GM23338 (cell line): ENCODE results near the gene SLC47A1. TPM values are rescaled to one million over a fixed set of nuclear protein-coding genes. Genes with fewer than 3 reads are reported as not detected.
A peak's percentile ranks its signal among the peaks of the same experiment; 100 is the strongest.

ENCODE experiments used
- ATAC-seq: fragments of 200-7000 bp; cut with Tn5 transposase; 3 replicates; pipeline ENCODE4 v1.9.1; 2020
- DNase-seq: peaks from one replicate; pipeline ENCODE4 v3.0.0-alpha.2; 2015; ENCODE audit warnings: low spot score
- H2AFZ ChIP-seq: fragments of 200-600 bp; sonication (generic); 2 replicates; pipeline ENCODE4 v1.8.0; 2016; ENCODE audit warnings: antibody characterized with exemption, mild to moderate bottlenecking, moderate library complexity
- H3F3A ChIP-seq: fragments of 200-600 bp; sonication (generic); replicated peaks from 2 replicates; pipeline ENCODE4 v1.8.0; 2017; ENCODE audit warnings: antibody characterized with exemption, mixed run types, low read depth
- H3K27ac ChIP-seq: fragments of 200-600 bp; sonication (generic); 2 replicates; pipeline ENCODE4 v1.6.1; 2016; ENCODE audit warnings: low read depth
- H3K27me3 ChIP-seq: fragments of 200-600 bp; sonication (generic); 2 replicates; pipeline ENCODE4 v1.8.0; 2016; ENCODE audit warnings: mild to moderate bottlenecking, mixed run types, moderate library complexity; ENCODE audit not compliant: insufficient read depth
- H3K36me3 ChIP-seq: fragments of 200-600 bp; sonication (generic); 2 replicates; pipeline ENCODE4 v1.8.0; 2016; ENCODE audit warnings: mild to moderate bottlenecking; ENCODE audit not compliant: insufficient read depth
- H3K4me1 ChIP-seq: fragments of 200-600 bp; sonication (generic); 2 replicates; pipeline ENCODE4 v1.8.0; 2016; ENCODE audit warnings: mild to moderate bottlenecking, moderate library complexity; ENCODE audit not compliant: insufficient read depth
- H3K4me2 ChIP-seq: fragments of 200-600 bp; sonication (generic); 2 replicates; pipeline ENCODE4 v1.7.1; 2017; ENCODE audit warnings: mixed run types
- H3K4me3 ChIP-seq: fragments of 200-600 bp; sonication (generic); 2 replicates; pipeline ENCODE4 v1.6.1; 2016; ENCODE audit warnings: mixed run types
- H3K79me2 ChIP-seq: fragments of 200-600 bp; sonication (generic); replicated peaks from 2 replicates; pipeline ENCODE4 v1.8.0; 2017; ENCODE audit warnings: mild to moderate bottlenecking; ENCODE audit not compliant: insufficient read depth
- H3K9me2 ChIP-seq: fragments of 200-600 bp; sonication (generic); 2 replicates; pipeline ENCODE4 v1.8.0; 2017; ENCODE audit not compliant: insufficient read depth
- H4K20me1 ChIP-seq: fragments of 200-600 bp; sonication (generic); replicated peaks from 2 replicates; pipeline ENCODE4 v1.8.0; 2017; ENCODE audit warnings: mild to moderate bottlenecking; ENCODE audit not compliant: insufficient read depth
- H3K27ac Mint-ChIP-seq: 2 replicates; pipeline ENCODE4 v1.8.0; 2020; ENCODE audit warnings: inconsistent platforms, mild to moderate bottlenecking, moderate library complexity, mixed read lengths
- H3K27me3 Mint-ChIP-seq: 3 replicates; pipeline ENCODE4 v1.8.0; 2022; ENCODE audit warnings: low read depth, mild to moderate bottlenecking, moderate library complexity, mixed read lengths, inconsistent platforms; ENCODE audit not compliant: insufficient read depth, poor library complexity
- H3K36me3 Mint-ChIP-seq: 3 replicates; pipeline ENCODE4 v1.8.0; 2021; ENCODE audit warnings: low read depth, mild to moderate bottlenecking, inconsistent platforms, moderate library complexity, mixed read lengths
- H3K4me1 Mint-ChIP-seq: 3 replicates; pipeline ENCODE4 v1.8.0; 2020; ENCODE audit warnings: mild to moderate bottlenecking, inconsistent platforms, mixed read lengths
- H3K4me3 Mint-ChIP-seq: 3 replicates; pipeline ENCODE4 v1.8.0; 2021; ENCODE audit warnings: moderate library complexity, mild to moderate bottlenecking, inconsistent platforms, mixed read lengths
- H3K9me3 Mint-ChIP-seq: 3 replicates; pipeline ENCODE4 v1.8.0; 2020; ENCODE audit warnings: moderate library complexity, mild to moderate bottlenecking, inconsistent platforms, mixed read lengths
- CREB1 ChIP-seq: fragments of 250-450 bp; sonication (Bioruptor Pico); IDR thresholded peaks from 2 replicates; pipeline ENCODE4 v1.5.0; 2020; ENCODE audit warnings: low read depth, mild to moderate bottlenecking, moderate library complexity
- CTCF ChIP-seq, 2 experiments: fragments of 200-600 bp in 1 of 2; sonication (generic) in 1 of 2; conservative IDR thresholded peaks; 2 replicates each; pipeline versions ENCODE4 v1.5.1 to v1.6.1; 2016 to 2017; ENCODE audit warnings: antibody characterized with exemption in 2 of 2, low read depth in 2 of 2, mild to moderate bottlenecking in 2 of 2, moderate library complexity in 1 of 2
- ETS1 ChIP-seq: IDR thresholded peaks from 2 replicates; pipeline ENCODE4 v1.6.1; 2016; ENCODE audit warnings: antibody characterized with exemption
- EZH2 ChIP-seq: fragments of 200-600 bp; sonication (generic); IDR thresholded peaks from one replicate; pipeline ENCODE4 v1.8.0; 2017; ENCODE audit warnings: antibody characterized with exemption, mild to moderate bottlenecking, low read depth; ENCODE audit not compliant: unreplicated experiment
- EZH2phosphoT487 ChIP-seq: fragments of 200-600 bp; sonication (generic); IDR thresholded peaks from one replicate; pipeline ENCODE4 v1.8.1; 2018; ENCODE audit warnings: antibody characterized with exemption; ENCODE audit not compliant: unreplicated experiment
- JUNB ChIP-seq: IDR thresholded peaks from one replicate; pipeline ENCODE4 v1.6.1; 2016; ENCODE audit warnings: antibody characterized with exemption; ENCODE audit not compliant: unreplicated experiment
- NANOG ChIP-seq: IDR thresholded peaks from 2 replicates; pipeline ENCODE4 v1.6.1; 2016; ENCODE audit warnings: antibody characterized with exemption, borderline replicate concordance
- POLR2AphosphoS5 ChIP-seq: IDR thresholded peaks from 2 replicates; pipeline ENCODE4 v1.6.1; 2016; ENCODE audit warnings: antibody characterized with exemption, low read depth
- REST ChIP-seq: IDR thresholded peaks from one replicate; pipeline ENCODE4 v1.6.1; 2018; ENCODE audit warnings: antibody characterized with exemption; ENCODE audit not compliant: unreplicated experiment
- STAT1 ChIP-seq: IDR thresholded peaks from one replicate; pipeline ENCODE4 v1.6.1; 2016; ENCODE audit warnings: antibody characterized with exemption; ENCODE audit not compliant: unreplicated experiment
- ZNF114 ChIP-seq: fragments of 250-450 bp; sonication (Bioruptor Pico); IDR thresholded peaks from 2 replicates; pipeline ENCODE4 v1.5.0; 2020; ENCODE audit warnings: mild to moderate bottlenecking, moderate library complexity
- ZNF331 ChIP-seq: fragments of 250-450 bp; sonication (Bioruptor Pico); IDR thresholded peaks from 2 replicates; pipeline ENCODE4 v1.5.0; 2020; ENCODE audit warnings: low read depth, mild to moderate bottlenecking, moderate library complexity
- polyA plus RNA-seq: library from polyadenylated mRNA; unstranded; fragments of >200 nt; fragmentation: Nextera tagmentation; extraction: Ambion mirVana; gene quantifications from 2 replicates; pipeline ENCODE4 v1.2.1, GENCODE V29; 2016
- total RNA-seq: library from RNA; depleted of rRNA; stranded (reverse); fragments of >200 nt; shearing (Covaris generic); gene quantifications from 2 replicates; pipeline ENCODE4 v1.2.3, GENCODE V29; 2014

The SLC47A1 gene
- total and polyA plus RNA-seq, 2 experiments from 2014 or later: 0.53 to 1.9 TPM

GRCh38 chr17:19618015-19618414 is 84.4 kb downstream of the SLC47A1 start (continued):
- TF ChIP-seq CTCF (conservative IDR thresholded peaks at IDR 0.05; ENCODE audit: low read depth in 2 of 2): no peak
- no peak for TF ChIP-seq STAT1

- Histone ChIP-seq H3K27me3 (no peaks in the 10 kb centered on the region), H3K4me3 (no peak overlapping the region), H3F3A (0 out of 2 replicates have a peak, but pooled peaks cover 5% of the 10 kb centered on the region), H3K79me2 (no peaks in the 10 kb centered on the region), H3K4me1 (no peaks in the 10 kb centered on the region), H3K36me3 (no peaks in the 10 kb centered on the region; the same call in 1 of the 2 replicates), H4K20me1 (no peaks in the 10 kb centered on the region), H3K27ac (no peak overlapping the region), H3K9me2 (no peaks in the 10 kb centered on the region), H3K4me2 (no peak overlapping the region), H2AFZ (no peak overlapping the region)
- H3K4me3 Mint-ChIP-seq: no peak overlapping the region
- peaks cover 21% of the 10 kb centered on the region for H3K36me3 Mint-ChIP-seq
- H3K27me3 Mint-ChIP-seq: peaks cover 2% of the 10 kb centered on the region
- DNase-seq (peak; percentile 15), ATAC-seq (no peak)
- H3K27ac Mint-ChIP-seq: no peak overlapping the region
- no peak for TF ChIP-seq ZNF114 (CRISPR knock-in tag)
- H3K9me3 Mint-ChIP-seq: peaks cover 35% of the 10 kb centered on the region
- no peaks in the 10 kb centered on the region for H3K4me1 Mint-ChIP-seq
These were observed 86.2 kb downstream of the SLC47A1 start for GRCh38 chr17:19619705-19620325.

GRCh38 chr17:19621697-19622096 is 88.0 kb downstream of the SLC47A1 start:
- Histone ChIP-seq H3K36me3 (no peaks in the 10 kb centered on the region; the same call in 1 of the 2 replicates), H3K9me2 (no peaks in the 10 kb centered on the region), H3F3A (0 out of 2 replicates have a peak, but pooled peaks cover 5% of the 10 kb centered on the region), H3K79me2 (no peaks in the 10 kb centered on the region), H3K27me3 (no peaks in the 10 kb centered on the region), H2AFZ (no peak overlapping the region), H3K4me1 (no peaks in the 10 kb centered on the region), H4K20me1 (no peaks in the 10 kb centered on the region), H3K4me2 (no peak overlapping the region), H3K4me3 (no peak overlapping the region), H3K27ac (no peak overlapping the region)
- Mint-ChIP-seq H3K9me3 (peaks cover 37% of the 10 kb centered on the region), H3K4me1 (no peaks in the 10 kb centered on the region), H3K27ac (no peak overlapping the region), H3K4me3 (no peak overlapping the region), H3K27me3 (peaks cover 2% of the 10 kb centered on the region), H3K36me3 (peaks cover 21% of the 10 kb centered on the region)
- DNase-seq (no peak), ATAC-seq (no peak)
- no peak for TF ChIP-seq EZH2
- TF ChIP-seq ZNF114 (CRISPR knock-in tag): no peak
- no peak for TF ChIP-seq ETS1
- no peak for TF ChIP-seq CREB1 (CRISPR knock-in tag)
- TF ChIP-seq NANOG: no peak
- no peak for TF ChIP-seq STAT1
- TF ChIP-seq CTCF (conservative IDR thresholded peaks at IDR 0.05; ENCODE audit: low read depth in 2 of 2): no peak
- TF ChIP-seq REST: no peak
- TF ChIP-seq POLR2AphosphoS5: no peak
- TF ChIP-seq EZH2phosphoT487: no peak
- TF ChIP-seq JUNB: no peak
- no peak for TF ChIP-seq ZNF331 (CRISPR knock-in tag)
